Fibroblast of skin of scalp (primary cell): ENCODE measurements around the gene HOXA3.
A peak's percentile ranks its signal among the peaks of the same experiment; 100 is the strongest.

Experiments
- DNase-seq: peaks from one replicate; pipeline ENCODE4 v3.0.0-alpha.2; 2013

Gene HOXA3

GRCh38 chr7:27101171-27101956, 51.0 kb downstream of the HOXA3 start:
- no peak for DNase-seq

GRCh38 chr7:27100694-27101170, 51.7 kb downstream of the HOXA3 start:
- no peak for DNase-seq

- no peak for DNase-seq
Observed at GRCh38 chr7:27099453-27100370, 52.7 kb downstream of the HOXA3 start.

- DNase-seq: no peak
Observed at GRCh38 chr7:27098578-27099451, 53.6 kb downstream of the HOXA3 start.

GRCh38 chr7:27097686-27098577, 54.5 kb downstream of the HOXA3 start:
- DNase-seq: no peak

GRCh38 chr7:27096768-27097514, 55.4 kb downstream of the HOXA3 start:
- no peak for DNase-seq

- DNase-seq: peak; percentile 50
Observed at GRCh38 chr7:27095897-27096767, 56.3 kb downstream of the HOXA3 start, which contains the start of gene HOXA1. TSS of gene HOXA1 (minus strand) at chr7:27096000. CDS start at chr7:27095912, 88 bp downstream.

- no peak for DNase-seq
Observed at GRCh38 chr7:27095050-27095896, 57.1 kb downstream of the HOXA3 start.

- no peak for DNase-seq
Observed at GRCh38 chr7:27094304-27095049, 57.9 kb downstream of the HOXA3 start.

- DNase-seq: no peak
Observed at GRCh38 chr7:27093184-27093895, 59.0 kb downstream of the HOXA3 start.

- DNase-seq: no peak
Observed at GRCh38 chr7:27092819-27093110, 59.6 kb downstream of the HOXA3 start.

- DNase-seq: no peak
Observed at GRCh38 chr7:27091941-27092818, 60.2 kb downstream of the HOXA3 start.

GRCh38 chr7:27091105-27091504, 61.3 kb downstream of the HOXA3 start:
- no peak for DNase-seq

- no peak for DNase-seq
Observed at GRCh38 chr7:27088002-27088922, 64.1 kb downstream of the HOXA3 start.

GRCh38 chr7:27083646-27084045, 68.7 kb downstream of the HOXA3 start:
- no peak for DNase-seq
